GM20000 (cell line): ENCODE data around the gene LEKR1.
A peak's percentile ranks its signal among the peaks of the same experiment; 100 is the strongest.

Experiments
- DNase-seq: peaks from one replicate; pipeline ENCODE4 v3.0.0; 2012; ENCODE audit warnings: low spot score
- CTCF ChIP-seq: IDR thresholded peaks from 2 replicates; pipeline ENCODE4 v1.5.1; 2012; ENCODE audit warnings: mild to moderate bottlenecking, control low read depth; ENCODE audit errors: extremely low read depth, missing control alignments

LEKR1 gene

DNA sequence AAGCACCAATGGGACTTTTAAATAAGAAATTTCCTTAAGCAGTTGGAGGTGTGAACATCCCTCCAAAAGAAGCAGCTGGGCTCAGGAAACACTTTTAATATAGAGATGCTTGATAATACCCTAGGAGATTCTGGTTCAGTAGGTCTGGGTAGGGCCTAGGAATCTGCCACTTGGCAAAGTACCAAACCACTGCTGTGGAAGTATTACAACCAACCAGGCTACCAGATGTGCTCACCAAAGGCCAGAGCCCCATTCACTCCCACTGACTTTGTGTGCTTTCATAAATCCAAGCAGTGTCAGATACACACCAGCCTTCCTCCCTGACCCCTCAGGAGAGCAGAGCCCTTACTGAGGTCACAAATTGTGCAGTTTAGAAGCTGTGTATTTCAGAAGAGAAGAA lies 171.2 kb downstream of the LEKR1 start:
- no peak for DNase-seq
- TF ChIP-seq CTCF = no peak

DNA sequence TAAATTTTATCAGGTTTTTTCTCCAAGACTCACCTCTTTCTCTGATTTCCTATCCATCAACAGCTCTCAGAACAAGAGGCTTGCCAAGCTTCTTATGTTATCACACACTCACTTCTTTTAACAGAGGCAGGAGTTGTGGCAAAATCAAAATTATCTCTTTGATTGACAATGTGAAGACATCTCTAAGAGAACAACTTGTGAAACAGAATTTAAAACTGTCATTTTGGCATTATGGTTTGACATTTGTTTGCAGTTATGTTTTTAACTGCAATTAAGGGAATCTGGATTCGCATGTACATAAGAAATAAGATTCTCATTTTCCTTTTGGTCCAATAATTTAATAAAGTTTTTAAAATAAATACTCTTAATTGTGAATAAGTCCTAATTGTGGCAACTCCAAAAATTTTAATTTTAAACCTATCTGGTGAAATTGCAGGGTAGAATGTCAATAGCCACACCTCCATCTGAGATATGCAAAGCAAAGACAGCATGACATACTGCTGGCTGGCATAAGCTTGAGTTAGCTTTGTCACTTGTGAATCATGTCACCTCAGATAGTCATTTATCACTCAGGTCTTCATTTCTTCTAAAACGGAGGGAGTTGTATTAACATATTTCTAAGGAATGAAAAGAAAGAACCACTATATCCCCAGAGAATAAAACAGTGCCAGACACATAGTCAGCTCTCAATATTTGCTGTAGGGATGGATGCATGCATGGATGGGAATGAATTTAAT lies 175.2 kb downstream of the LEKR1 start:
- DNase-seq = no peak
- no peak for TF ChIP-seq CTCF

- no peak for DNase-seq
- no peak for TF ChIP-seq CTCF
These were observed 195.5 kb downstream of the LEKR1 start for GRCh38 chr3:157021679-157022078.

DNA sequence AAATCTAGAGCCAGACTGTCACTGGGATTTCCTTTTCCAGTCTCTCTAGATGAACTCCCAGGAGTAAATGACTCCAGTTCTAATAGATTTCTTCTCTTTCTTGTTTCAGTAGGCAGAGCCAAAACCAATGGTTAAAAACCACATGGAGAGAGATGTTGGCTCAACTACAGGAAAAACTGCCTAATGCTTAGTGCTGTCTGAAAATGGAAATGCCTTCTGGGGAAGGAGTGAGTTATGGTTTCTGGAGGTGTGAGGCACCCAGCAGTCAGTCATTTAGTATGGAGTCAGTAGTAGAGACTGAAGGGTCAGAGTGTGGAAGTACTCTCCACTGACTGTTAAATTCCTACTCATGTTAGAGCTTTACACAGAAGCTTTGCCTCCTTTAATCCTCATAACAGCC lies 197.1 kb downstream of the LEKR1 start:
- DNase-seq = no peak
- no peak for TF ChIP-seq CTCF

DNA sequence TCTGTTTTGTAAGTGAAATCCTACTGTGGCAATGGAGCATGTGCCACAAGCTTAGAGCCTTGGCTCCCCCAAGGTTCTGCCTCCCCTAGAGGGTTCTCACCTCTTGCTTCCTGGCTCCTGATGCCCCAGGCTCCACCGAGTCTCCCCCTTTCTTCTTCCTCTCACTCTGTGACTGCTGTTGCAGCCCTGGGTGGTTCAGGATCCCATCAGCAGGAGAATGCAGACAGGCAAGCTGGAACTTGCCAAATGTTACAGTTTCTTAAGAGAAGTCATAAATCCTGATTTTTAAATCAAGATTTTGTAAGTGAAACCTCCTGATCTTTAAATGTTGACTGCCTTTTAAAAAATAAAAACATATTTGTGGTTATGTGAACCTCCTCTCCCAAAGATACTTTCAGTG lies 199.9 kb downstream of the LEKR1 start:
- TF ChIP-seq CTCF = no peak
- no peak for DNase-seq

DNA sequence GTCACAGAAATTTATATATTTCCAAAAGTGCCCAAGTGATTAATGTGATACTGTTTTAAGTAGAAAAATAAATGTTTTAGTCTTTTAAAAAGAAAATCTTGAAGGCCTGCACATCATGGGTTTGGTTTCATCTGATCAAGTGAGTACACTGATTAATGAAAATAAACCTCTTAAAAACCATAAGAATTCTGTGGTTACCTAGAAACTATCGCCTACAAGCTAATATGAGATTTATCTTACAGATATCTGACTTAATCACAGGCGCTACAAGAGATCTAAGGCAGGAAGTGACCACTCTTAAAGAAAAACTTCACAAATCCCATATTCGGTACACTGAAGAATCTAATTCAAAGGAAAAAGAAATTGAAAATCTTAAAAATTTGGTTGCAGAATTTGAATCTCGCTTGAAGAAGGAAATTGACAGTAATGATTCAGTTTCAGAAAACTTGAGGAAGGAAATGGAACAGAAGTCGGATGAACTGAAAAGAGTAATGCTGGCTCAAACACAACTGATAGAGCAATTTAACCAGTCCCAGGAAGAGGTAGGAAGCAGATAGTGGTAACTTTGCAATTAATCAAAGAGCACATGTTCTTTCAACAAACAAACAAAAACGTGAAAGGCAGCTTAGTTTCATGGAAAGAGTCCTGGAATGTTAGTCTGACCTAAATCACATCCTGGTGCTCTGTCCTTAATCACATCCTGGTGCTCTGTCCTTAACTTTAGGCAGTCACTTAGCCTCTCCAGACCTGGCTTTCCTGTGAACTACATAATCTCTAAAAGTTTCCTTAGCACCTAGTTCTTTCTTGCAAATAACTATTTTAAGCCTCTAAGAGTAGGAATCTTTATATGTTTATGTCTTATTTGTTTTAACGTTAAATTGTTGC lies 201.9 kb downstream of the LEKR1 start:
- no peak for DNase-seq
- no peak for TF ChIP-seq CTCF

- DNase-seq = peak; percentile 8
- no peak for TF ChIP-seq CTCF
These were observed 203.2 kb downstream of the LEKR1 start for GRCh38 chr3:157029365-157029790.
